Left lung (tissue), 10 donors: ENCODE data around the gene JMJD6. TPM values are rescaled to one million over a fixed set of nuclear protein-coding genes. Genes with fewer than 3 reads are reported as not detected.

Experiments
- ATAC-seq: fragments of 200-7000 bp; cut with Tn5 transposase; one replicate; pipeline ENCODE4 v1.9.1; 2020; ENCODE audit warnings: moderate library complexity
- DNase-seq, 4 donors: peaks; one replicate each; pipeline ENCODE4 v3.0.0-alpha.2; 2013 to 2020
- H3K27ac ChIP-seq, 2 donors: fragments of 200-600 bp; sonication (generic) in 1 of 2; one replicate each; pipeline versions ENCODE4 v1.5.0 to v1.8.0; 2020 to 2021
- H3K27me3 ChIP-seq, 2 donors: fragments of 200-600 bp; sonication (generic) in 1 of 2; one replicate each; pipeline versions ENCODE4 v1.5.0 to v1.8.0; 2020 to 2021
- H3K36me3 ChIP-seq, 2 donors: fragments of 200-600 bp; sonication (generic) in 1 of 2; one replicate each; pipeline versions ENCODE4 v1.5.0 to v1.8.0; 2020 to 2021
- H3K4me1 ChIP-seq, 2 donors: fragments of 200-600 bp; one replicate each; pipeline ENCODE4 v1.8.0; 2021
- H3K4me3 ChIP-seq, 2 donors: fragments of 200-600 bp; sonication (generic) in 1 of 2; one replicate each; pipeline versions ENCODE4 v1.5.0 to v1.8.0; 2020 to 2021; ENCODE audit warnings: mild to moderate bottlenecking in 1 of 2
- H3K9me3 ChIP-seq, 2 donors: fragments of 200-600 bp; sonication (generic) in 1 of 2; one replicate each; pipeline versions ENCODE4 v1.5.0 to v1.8.0; 2020 to 2021
- intact Hi-C, 2 donors: fragments of 100-400 bp; cut with DNase I; formaldehyde crosslinking; loops; one replicate each; pipeline versions ENCODE4 v1.11.2 to v1.14.2; 2022
- microRNA-seq, 2 donors: library from miRNA; unstranded; fragments of <30 nt; microRNA quantifications; one replicate each; pipeline ENCODE4, GENCODE V29; 2019
- polyA plus RNA-seq, 6 donors: library from polyadenylated mRNA; unstranded; fragments of 120-200 nt; gene quantifications; one replicate each; pipeline ENCODE4 v1.2.1, GENCODE V29; 2013; ENCODE audit not compliant: insufficient read length in 6 of 6
- total RNA-seq, 2 donors: library from RNA; stranded (reverse); fragmentation: NEBNext Ultra II Directional; extraction: Animal tissue kit (Norgen Biotek cat#: 25700); gene quantifications; one replicate each; pipeline ENCODE4 v1.2.1, GENCODE V29; 2021
- TF ChIP-seq, protein P1 (sequence below), 2 donors: fragments of 200-600 bp; sonication (generic) in 1 of 2; IDR thresholded peaks; one replicate each; pipeline versions ENCODE4 v1.5.0 to v1.8.0; 2021; ENCODE audit warnings: antibody characterized with exemption in 2 of 2
- donor health status: DM: no; HTN: yes; CAD: no.
- donor health status: DM: no; HTN: no; CAD: no.

Gene JMJD6
- total and polyA plus RNA-seq, 8 donors, result 21.9 to 35.9 (median 26.1) TPM

DNA sequence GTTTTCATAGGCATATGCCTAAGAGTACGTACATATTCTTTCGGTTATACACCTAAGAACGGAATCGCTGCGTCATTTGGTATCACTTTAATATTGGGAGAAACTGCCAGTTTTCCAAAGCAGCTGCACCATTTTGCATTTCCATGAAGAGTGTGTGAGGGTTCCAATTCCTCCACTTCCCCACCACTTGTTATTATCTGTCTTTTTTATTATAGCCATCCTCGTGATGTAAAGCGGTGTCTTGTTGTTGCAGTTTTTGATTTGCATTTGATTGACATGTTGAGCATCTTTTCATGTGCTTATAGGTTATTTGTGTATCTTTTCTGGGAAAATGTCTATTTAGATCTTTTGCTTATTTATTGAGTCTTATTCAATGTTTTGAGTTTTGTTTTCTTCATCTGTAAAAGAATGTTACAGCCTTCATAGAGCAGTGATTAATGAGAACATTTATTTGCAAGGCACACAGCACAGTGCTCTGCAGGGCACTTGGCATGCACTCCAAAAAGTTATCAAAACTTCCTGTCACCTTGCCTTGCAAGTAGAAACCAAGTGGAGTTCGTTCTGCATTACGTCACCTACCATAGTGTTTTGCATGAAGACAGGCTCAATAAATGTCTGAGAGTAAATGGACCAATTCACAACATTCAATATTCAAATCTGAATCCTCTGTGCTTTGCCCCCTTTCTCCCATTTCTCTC is 56.2 kb downstream of the JMJD6 start:
- no peak overlapping the region for H3K4me3 ChIP-seq
- H3K27me3 ChIP-seq, result no peaks in the 10 kb centered on the region
- peaks cover 11 to 21% of the 10 kb centered on the region in 2 donors for H3K4me1 ChIP-seq
- TF ChIP-seq, protein P1, sequence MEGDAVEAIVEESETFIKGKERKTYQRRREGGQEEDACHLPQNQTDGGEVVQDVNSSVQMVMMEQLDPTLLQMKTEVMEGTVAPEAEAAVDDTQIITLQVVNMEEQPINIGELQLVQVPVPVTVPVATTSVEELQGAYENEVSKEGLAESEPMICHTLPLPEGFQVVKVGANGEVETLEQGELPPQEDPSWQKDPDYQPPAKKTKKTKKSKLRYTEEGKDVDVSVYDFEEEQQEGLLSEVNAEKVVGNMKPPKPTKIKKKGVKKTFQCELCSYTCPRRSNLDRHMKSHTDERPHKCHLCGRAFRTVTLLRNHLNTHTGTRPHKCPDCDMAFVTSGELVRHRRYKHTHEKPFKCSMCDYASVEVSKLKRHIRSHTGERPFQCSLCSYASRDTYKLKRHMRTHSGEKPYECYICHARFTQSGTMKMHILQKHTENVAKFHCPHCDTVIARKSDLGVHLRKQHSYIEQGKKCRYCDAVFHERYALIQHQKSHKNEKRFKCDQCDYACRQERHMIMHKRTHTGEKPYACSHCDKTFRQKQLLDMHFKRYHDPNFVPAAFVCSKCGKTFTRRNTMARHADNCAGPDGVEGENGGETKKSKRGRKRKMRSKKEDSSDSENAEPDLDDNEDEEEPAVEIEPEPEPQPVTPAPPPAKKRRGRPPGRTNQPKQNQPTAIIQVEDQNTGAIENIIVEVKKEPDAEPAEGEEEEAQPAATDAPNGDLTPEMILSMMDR (IDR thresholded peaks at IDR 0.05), result no peak
- H3K27ac ChIP-seq, result peak overlapping the region; percentile 88 to 90
- intact Hi-C loops, result no loop called here
- ATAC-seq (peak; percentile 42), DNase-seq (peak in 1 of 4 donors; percentile 72)
- H3K9me3 ChIP-seq, result no peaks in the 10 kb centered on the region
- no peaks in the 10 kb centered on the region for H3K36me3 ChIP-seq

Small RNA genes within 50 kb of the gene (microRNA-seq; reads per million reads assigned to microRNA genes)
- gene MIR636, result 0.67 to 1.5 reads per million in 2 donors

Other genes starting within 250 kb of the JMJD6 start
- gene RHBDF2, start 225.2 kb downstream of the JMJD6 start, total RNA-seq, result 10 to 100 TPM; 24.9 to 61.7 TPM
- 10 to 100 TPM in 3 of 6 donors, 1 to 10 TPM in 3; 7.5 to 11.2 (median 9.6) TPM for gene RHBDF2, start 225.2 kb downstream of the JMJD6 start, polyA plus RNA-seq
- 10 to 100 TPM; 10.2 to 13.7 TPM for gene CYGB, start 188.9 kb downstream of the JMJD6 start, total RNA-seq
- gene CYGB, start 188.9 kb downstream of the JMJD6 start, polyA plus RNA-seq, result 10 to 100 TPM; 17.5 to 37.1 (median 28.4) TPM
- 1 to 10 TPM; 1.3 to 2.9 TPM for gene PRCD, start 186.6 kb downstream of the JMJD6 start, total RNA-seq
- gene PRCD, start 186.6 kb downstream of the JMJD6 start, polyA plus RNA-seq, result 10 to 100 TPM in 1 of 6 donors, 1 to 10 TPM in 5; 5.6 to 11.4 (median 9.3) TPM
- gene ST6GALNAC2, start 140.7 kb downstream of the JMJD6 start, total RNA-seq, result 10 to 100 TPM; 17.5 to 30.2 TPM
- 1 to 10 TPM; 2.1 to 5.1 (median 4.3) TPM for gene ST6GALNAC2, start 140.7 kb downstream of the JMJD6 start, polyA plus RNA-seq
- 10 to 100 TPM; 21.0 to 46.0 TPM for gene ST6GALNAC1, start 82.8 kb downstream of the JMJD6 start, total RNA-seq
- gene ST6GALNAC1, start 82.8 kb downstream of the JMJD6 start, polyA plus RNA-seq, result 1 to 10 TPM; 2.1 to 4.9 (median 2.6) TPM
- gene MXRA7, start 15.6 kb downstream of the JMJD6 start, total RNA-seq, result 100 to 1,000 TPM in 1 of 2 donors, 10 to 100 TPM in 1; 83.2 to 211 TPM
- 100 to 1,000 TPM in 1 of 6 donors, 10 to 100 TPM in 5; 71.5 to 110 (median 88.2) TPM for gene MXRA7, start 15.6 kb downstream of the JMJD6 start, polyA plus RNA-seq
- 10 to 100 TPM; 30.6 to 33.5 TPM for gene METTL23, start 233 bp upstream of the JMJD6 start, total RNA-seq
- gene METTL23, start 233 bp upstream of the JMJD6 start, polyA plus RNA-seq, result 10 to 100 TPM; 34.7 to 40.2 (median 37.1) TPM
- 100 to 1,000 TPM; 114 to 174 TPM for gene SRSF2, start 10.7 kb upstream of the JMJD6 start, total RNA-seq
- gene SRSF2, start 10.7 kb upstream of the JMJD6 start, polyA plus RNA-seq, result 100 to 1,000 TPM; 324 to 393 (median 362) TPM
- gene MFSD11, start 11.5 kb upstream of the JMJD6 start, total RNA-seq, result 10 to 100 TPM; 23.6 to 38.2 TPM
- 10 to 100 TPM; 30.4 to 38.4 (median 35.3) TPM for gene MFSD11, start 11.5 kb upstream of the JMJD6 start, polyA plus RNA-seq
- gene MGAT5B, start 141.8 kb upstream of the JMJD6 start, total RNA-seq, result 1 to 10 TPM; 1.0 to 1.2 TPM
- 1 to 10 TPM; 1.0 to 1.9 (median 1.5) TPM for gene MGAT5B, start 141.8 kb upstream of the JMJD6 start, polyA plus RNA-seq